Osteoblast (primary cell): Measurements from ENCODE around the gene PGA4. TPM values are rescaled to one million over a fixed set of nuclear protein-coding genes. Genes with fewer than 3 reads are reported as not detected.

ENCODE experiments used
- DNase-seq: peaks from one replicate; pipeline ENCODE4 v3.0.0; 2011; ENCODE audit warnings: low spot score, mixed read lengths; ENCODE audit not compliant: insufficient read length; ENCODE audit errors: missing footprints
- H2AFZ ChIP-seq: 2 replicates; pipeline ENCODE4 v1.6.0; 2011; ENCODE audit warnings: mild to moderate bottlenecking, low read length
- H3K27ac ChIP-seq: 2 replicates; pipeline ENCODE4 v1.5.1; 2011; ENCODE audit warnings: mild to moderate bottlenecking, low read depth, low read length, moderate library complexity
- H3K27me3 ChIP-seq: 2 replicates; pipeline ENCODE4 v1.6.0; 2012; ENCODE audit warnings: mild to moderate bottlenecking, control low read depth, inconsistent platforms, low read length, moderate library complexity; ENCODE audit not compliant: insufficient read depth
- H3K36me3 ChIP-seq: 2 replicates; pipeline ENCODE4 v1.5.1; 2011; ENCODE audit warnings: mild to moderate bottlenecking, low read length, control low read depth, moderate library complexity; ENCODE audit not compliant: insufficient read depth
- H3K4me1 ChIP-seq: 2 replicates; pipeline ENCODE4 v1.5.1; 2011; ENCODE audit warnings: mild to moderate bottlenecking, low read length, control low read depth, moderate library complexity; ENCODE audit not compliant: insufficient read depth
- H3K4me2 ChIP-seq: 2 replicates; pipeline ENCODE4 v1.6.0; 2011; ENCODE audit warnings: mild to moderate bottlenecking, low read length; ENCODE audit not compliant: insufficient read depth
- H3K4me3 ChIP-seq: fragments of 200-600 bp; sonication (generic); 3 replicates; pipeline ENCODE4 v1.5.1; 2012; ENCODE audit warnings: mild to moderate bottlenecking, low read length, inconsistent platforms; ENCODE audit not compliant: insufficient read depth
- H3K79me2 ChIP-seq: 2 replicates; pipeline ENCODE4 v1.6.0; 2012; ENCODE audit warnings: mild to moderate bottlenecking, low read length, control low read depth, inconsistent platforms; ENCODE audit not compliant: insufficient read depth
- H3K9me3 ChIP-seq: 2 replicates; pipeline ENCODE4 v1.5.1; 2011; ENCODE audit warnings: low read depth, low read length, control low read depth
- H4K20me1 ChIP-seq: 2 replicates; pipeline ENCODE4 v1.6.0; 2012; ENCODE audit warnings: mild to moderate bottlenecking, low read length, control low read depth; ENCODE audit not compliant: insufficient read depth
- CTCF ChIP-seq: IDR thresholded peaks from 2 replicates; pipeline ENCODE4 v1.5.1; 2011; ENCODE audit warnings: mild to moderate bottlenecking, low read depth, low read length, moderate library complexity; ENCODE audit errors: extremely low read depth
- total RNA-seq: library from RNA; depleted of rRNA; stranded (reverse); fragments of >200 nt; gene quantifications from 2 replicates; pipeline ENCODE4 v1.2.3, GENCODE V29; 2012

Gene PGA4
- total RNA-seq, 1 donor = not detected

- Histone ChIP-seq H3K4me2 (no peak overlapping the region), H3K36me3 (no peaks in the 10 kb centered on the region), H4K20me1 (no peaks in the 10 kb centered on the region), H3K9me3 (no peaks in the 10 kb centered on the region), H3K27ac (no peak overlapping the region), H3K4me1 (no peaks in the 10 kb centered on the region), H3K79me2 (no peaks in the 10 kb centered on the region), H3K27me3 (no peaks in the 10 kb centered on the region), H3K4me3 (no peak overlapping the region), H2AFZ (no peak overlapping the region)
- TF ChIP-seq CTCF = no peak
- peak; percentile 82 for DNase-seq
These were observed 34.7 kb downstream of the PGA4 start for GRCh38 chr11:61256710-61257482.

GRCh38 chr11:61258546-61258945 is 36.4 kb downstream of the PGA4 start:
- H3K36me3 ChIP-seq = no peaks in the 10 kb centered on the region
- H3K4me3 ChIP-seq = no peak overlapping the region
- TF ChIP-seq CTCF = no peak
- no peak for DNase-seq
- H3K9me3 ChIP-seq = no peaks in the 10 kb centered on the region
- H3K4me2 ChIP-seq = no peak overlapping the region
- no peaks in the 10 kb centered on the region for H3K4me1 ChIP-seq
- no peak overlapping the region for H3K27ac ChIP-seq
- no peaks in the 10 kb centered on the region for H3K27me3 ChIP-seq
- no peak overlapping the region for H2AFZ ChIP-seq
- no peaks in the 10 kb centered on the region for H4K20me1 ChIP-seq
- no peaks in the 10 kb centered on the region for H3K79me2 ChIP-seq

- Histone ChIP-seq H3K4me2 (no peak overlapping the region), H4K20me1 (no peaks in the 10 kb centered on the region), H3K4me3 (no peak overlapping the region), H3K27ac (no peak overlapping the region), H3K4me1 (no peaks in the 10 kb centered on the region), H3K36me3 (no peaks in the 10 kb centered on the region), H3K27me3 (no peaks in the 10 kb centered on the region), H3K9me3 (no peaks in the 10 kb centered on the region), H2AFZ (no peak overlapping the region), H3K79me2 (no peaks in the 10 kb centered on the region)
- TF ChIP-seq CTCF = no peak
- no peak for DNase-seq
These were observed 37.2 kb downstream of the PGA4 start for GRCh38 chr11:61259363-61259762.

- no peak for TF ChIP-seq CTCF
- H3K79me2 ChIP-seq = no peaks in the 10 kb centered on the region
- no peaks in the 10 kb centered on the region for H3K36me3 ChIP-seq
- H3K4me3 ChIP-seq = no peak overlapping the region
- DNase-seq = no peak
- no peaks in the 10 kb centered on the region for H4K20me1 ChIP-seq
- H2AFZ ChIP-seq = no peak overlapping the region
- no peaks in the 10 kb centered on the region for H3K4me1 ChIP-seq
- H3K9me3 ChIP-seq = no peaks in the 10 kb centered on the region
- H3K4me2 ChIP-seq = no peak overlapping the region
- no peaks in the 10 kb centered on the region for H3K27me3 ChIP-seq
- H3K27ac ChIP-seq = no peak overlapping the region
These were observed 42.2 kb downstream of the PGA4 start for GRCh38 chr11:61264371-61264770.
